BE2C (cell line): ENCODE measurements around the gene FAM120A.

ENCODE experiments used
- DNase-seq: peaks from one replicate; pipeline ENCODE4 v3.0.0-alpha.2; 2020
- H3K27me3 ChIP-seq: fragments of 250-450 bp; sonication (Bioruptor Pico); 2 replicates; pipeline ENCODE4 v1.5.1; 2020; ENCODE audit warnings: mild to moderate bottlenecking
- H3K36me3 ChIP-seq: fragments of 250-450 bp; sonication (Bioruptor Pico); 2 replicates; pipeline ENCODE4 v1.5.1; 2020; ENCODE audit warnings: mild to moderate bottlenecking
- H3K4me1 ChIP-seq: fragments of 250-450 bp; sonication (Bioruptor Pico); 2 replicates; pipeline ENCODE4 v1.5.1; 2020
- H3K4me3 ChIP-seq: 2 replicates; pipeline ENCODE4 v1.5.1; 2011; ENCODE audit warnings: low read depth, low read length
- H3K9me3 ChIP-seq: fragments of 250-450 bp; sonication (Bioruptor Pico); 2 replicates; pipeline ENCODE4 v1.5.1; 2020
- TF ChIP-seq, protein P1 (sequence below): IDR thresholded peaks from 2 replicates; pipeline ENCODE4 v1.5.1; 2012; ENCODE audit warnings: mild to moderate bottlenecking, low read depth, low read length

FAM120A gene

DNA sequence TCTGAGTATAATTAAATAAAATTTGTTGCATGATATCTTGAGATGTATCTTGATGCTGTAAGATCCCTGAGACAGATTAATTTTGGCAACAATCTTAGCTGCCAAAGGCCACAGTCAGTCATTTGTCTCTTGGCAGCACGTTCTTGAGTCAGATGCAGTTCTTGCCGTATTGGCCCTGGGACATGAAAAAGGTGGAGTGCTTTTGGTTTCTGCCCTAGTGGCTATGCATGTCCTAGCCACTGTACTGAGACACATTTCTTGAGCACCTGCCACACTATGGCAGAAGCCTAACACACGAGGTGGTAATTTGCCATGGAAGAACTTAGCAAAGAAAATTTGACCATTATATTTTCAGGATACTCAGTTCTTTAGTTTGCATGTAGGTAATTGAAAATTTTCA lies 79.9 kb downstream of the FAM120A start:
- Histone ChIP-seq H3K9me3 (no peaks in the 10 kb centered on the region), H3K4me1 (no peaks in the 10 kb centered on the region), H3K36me3 (peaks cover 82% of the 10 kb centered on the region), H3K4me3 (no peak overlapping the region), H3K27me3 (no peaks in the 10 kb centered on the region)
- DNase-seq, result no peak
- TF ChIP-seq, protein P1, sequence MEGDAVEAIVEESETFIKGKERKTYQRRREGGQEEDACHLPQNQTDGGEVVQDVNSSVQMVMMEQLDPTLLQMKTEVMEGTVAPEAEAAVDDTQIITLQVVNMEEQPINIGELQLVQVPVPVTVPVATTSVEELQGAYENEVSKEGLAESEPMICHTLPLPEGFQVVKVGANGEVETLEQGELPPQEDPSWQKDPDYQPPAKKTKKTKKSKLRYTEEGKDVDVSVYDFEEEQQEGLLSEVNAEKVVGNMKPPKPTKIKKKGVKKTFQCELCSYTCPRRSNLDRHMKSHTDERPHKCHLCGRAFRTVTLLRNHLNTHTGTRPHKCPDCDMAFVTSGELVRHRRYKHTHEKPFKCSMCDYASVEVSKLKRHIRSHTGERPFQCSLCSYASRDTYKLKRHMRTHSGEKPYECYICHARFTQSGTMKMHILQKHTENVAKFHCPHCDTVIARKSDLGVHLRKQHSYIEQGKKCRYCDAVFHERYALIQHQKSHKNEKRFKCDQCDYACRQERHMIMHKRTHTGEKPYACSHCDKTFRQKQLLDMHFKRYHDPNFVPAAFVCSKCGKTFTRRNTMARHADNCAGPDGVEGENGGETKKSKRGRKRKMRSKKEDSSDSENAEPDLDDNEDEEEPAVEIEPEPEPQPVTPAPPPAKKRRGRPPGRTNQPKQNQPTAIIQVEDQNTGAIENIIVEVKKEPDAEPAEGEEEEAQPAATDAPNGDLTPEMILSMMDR, result peak; percentile 17; the same call in 1 of the 2 replicates

DNA sequence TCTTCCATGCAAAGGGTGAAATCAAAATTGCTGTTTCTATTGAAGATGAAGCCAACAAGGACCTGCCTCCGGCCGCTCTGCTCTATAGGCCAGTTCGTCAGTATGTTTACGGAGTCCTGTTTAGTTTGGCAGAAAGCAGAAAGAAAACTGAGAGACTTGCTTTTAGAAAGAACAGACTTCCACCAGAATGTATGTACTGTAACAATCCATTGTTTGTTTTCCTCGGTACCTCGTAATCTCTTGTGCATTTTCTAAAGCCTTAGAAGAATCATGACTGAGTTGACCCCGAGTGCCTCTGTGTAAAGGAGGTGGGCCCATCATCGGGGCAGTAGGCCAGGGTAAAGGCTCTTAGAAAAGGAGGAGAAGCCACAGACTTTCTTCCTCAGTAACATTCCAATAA lies 80.7 kb downstream of the FAM120A start:
- TF ChIP-seq, protein P1, result no peak
- Histone ChIP-seq H3K4me3 (no peak overlapping the region), H3K4me1 (no peaks in the 10 kb centered on the region)

DNA sequence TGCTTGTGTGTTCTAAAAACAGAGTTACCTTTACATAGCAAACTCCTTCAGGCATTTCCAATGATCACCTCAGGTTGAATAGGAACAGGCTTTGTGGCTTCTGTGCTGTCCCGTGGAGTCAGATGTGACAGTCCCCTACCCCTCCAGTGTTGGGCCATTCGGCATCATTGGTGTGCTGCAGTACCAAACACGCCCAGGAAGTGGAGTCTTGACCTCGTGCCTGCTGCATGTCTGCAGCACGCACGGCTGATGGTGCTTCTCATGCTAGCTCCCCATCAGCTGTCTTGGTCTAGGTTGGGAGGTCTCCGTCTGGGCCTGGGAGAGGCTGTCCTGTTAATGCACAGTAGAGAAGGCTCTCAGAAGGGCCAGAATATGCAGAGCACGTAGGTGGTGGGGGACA lies 82.4 kb downstream of the FAM120A start:
- no peak for DNase-seq
- Histone ChIP-seq H3K36me3 (peaks cover 70% of the 10 kb centered on the region), H3K27me3 (no peaks in the 10 kb centered on the region), H3K4me1 (no peaks in the 10 kb centered on the region), H3K4me3 (no peak overlapping the region), H3K9me3 (no peaks in the 10 kb centered on the region)
- TF ChIP-seq, protein P1, result no peak

More for the DNA sequence above, 80.7 kb downstream of the FAM120A start:
- no peak for DNase-seq
- Histone ChIP-seq H3K27me3 (no peaks in the 10 kb centered on the region), H3K36me3 (peaks cover 84% of the 10 kb centered on the region), H3K9me3 (no peaks in the 10 kb centered on the region)

DNA sequence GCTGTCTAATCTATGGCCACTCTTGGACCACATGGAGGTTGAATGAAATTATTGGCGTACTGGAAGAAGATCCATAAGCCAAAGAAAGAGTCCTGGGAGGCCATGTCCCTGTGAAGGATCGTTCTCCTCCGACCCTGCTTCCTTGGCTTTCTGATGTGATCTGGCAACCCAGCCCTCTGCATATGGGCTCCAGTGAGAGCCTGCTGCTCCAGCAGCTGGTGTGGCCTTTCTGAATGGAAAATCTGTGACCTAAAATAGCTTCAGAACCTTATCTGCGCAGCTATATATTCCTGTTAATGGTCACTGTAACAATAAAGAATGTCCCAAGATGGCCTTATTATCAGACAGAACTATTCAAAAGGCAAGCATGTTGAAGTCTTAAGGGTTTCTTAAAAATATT lies 84.7 kb downstream of the FAM120A start:
- TF ChIP-seq, protein P1, result no peak
- H3K4me1 ChIP-seq, result peaks cover 3% of the 10 kb centered on the region
- DNase-seq, result no peak
- no peak overlapping the region for H3K4me3 ChIP-seq
- no peaks in the 10 kb centered on the region for H3K9me3 ChIP-seq
- H3K27me3 ChIP-seq, result no peaks in the 10 kb centered on the region
- H3K36me3 ChIP-seq, result peaks cover 51% of the 10 kb centered on the region

DNA sequence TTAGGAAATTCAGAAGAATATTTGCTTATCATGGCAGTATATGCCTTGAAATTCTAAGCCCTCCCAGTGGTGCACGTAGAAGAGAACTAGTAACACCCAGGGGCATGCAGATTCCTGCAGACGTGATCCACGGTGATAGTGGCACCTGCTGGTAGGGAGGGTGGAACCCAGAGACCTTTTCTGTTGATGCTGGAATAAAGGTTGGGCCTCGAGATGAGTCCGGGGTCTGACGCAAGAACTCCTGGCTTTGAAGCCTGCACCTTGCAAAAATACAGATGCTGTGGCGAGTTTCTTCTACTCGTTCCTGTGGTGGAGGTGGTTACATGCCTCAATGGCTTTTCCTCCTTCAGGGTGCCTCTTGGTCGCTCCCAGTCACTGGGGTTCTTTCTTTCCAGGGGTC lies 85.4 kb downstream of the FAM120A start:
- Histone ChIP-seq H3K36me3 (peaks cover 43% of the 10 kb centered on the region), H3K4me3 (no peak overlapping the region), H3K4me1 (peaks cover 10% of the 10 kb centered on the region), H3K27me3 (no peaks in the 10 kb centered on the region), H3K9me3 (no peaks in the 10 kb centered on the region)
- TF ChIP-seq, protein P1, result peak; percentile 16; the same call in 1 of the 2 replicates
- DNase-seq, result no peak

DNA sequence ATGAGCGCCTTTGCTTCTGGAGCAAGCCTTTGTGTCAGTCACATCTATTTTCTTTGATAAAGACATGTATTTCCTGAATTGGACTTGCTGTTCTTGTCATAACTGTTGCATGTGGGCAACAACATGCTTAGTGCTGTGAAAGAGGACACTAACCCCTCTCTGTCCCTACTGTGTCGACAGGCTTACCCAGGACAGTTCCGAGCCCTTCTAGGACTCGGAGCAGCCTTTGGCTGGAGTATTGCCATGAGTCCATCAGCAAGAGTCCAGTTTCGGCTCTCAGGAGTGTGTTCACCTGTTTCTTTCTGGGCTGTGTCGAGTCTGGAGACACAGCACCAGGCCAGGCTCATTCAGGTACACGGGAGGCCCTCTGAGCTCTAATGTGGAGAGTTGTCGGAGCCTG lies 88.8 kb downstream of the FAM120A start:
- TF ChIP-seq, protein P1, result no peak
- H3K36me3 ChIP-seq, result peaks cover 48% of the 10 kb centered on the region
- H3K4me1 ChIP-seq, result peaks cover 14% of the 10 kb centered on the region

More for the DNA sequence above, 88.8 kb downstream of the FAM120A start:
- H3K4me3 ChIP-seq, result no peak overlapping the region
- DNase-seq, result no peak
- H3K9me3 ChIP-seq, result no peaks in the 10 kb centered on the region
- no peaks in the 10 kb centered on the region for H3K27me3 ChIP-seq
